Mesothelial cell of epicardium (in vitro differentiated cells): ENCODE results near the gene CDC42BPA. TPM values are rescaled to one million over a fixed set of nuclear protein-coding genes. Genes with fewer than 3 reads are reported as not detected.

ENCODE experiments used
- DNase-seq, 2 experiments: peaks; one replicate each; pipeline ENCODE4 v3.0.0; 2021; ENCODE audit warnings: low spot score in 2 of 2; ENCODE audit not compliant: unreplicated experiment in 2 of 2
- H3K27ac Mint-ChIP-seq: 2 replicates; pipeline ENCODE4 v1.8.0; 2021; ENCODE audit warnings: mixed read lengths
- H3K27me3 Mint-ChIP-seq: 2 replicates; pipeline ENCODE4 v1.8.0; 2021; ENCODE audit warnings: low read depth, mixed read lengths
- H3K36me3 Mint-ChIP-seq: 2 replicates; pipeline ENCODE4 v1.8.0; 2021; ENCODE audit warnings: mixed read lengths
- H3K4me1 Mint-ChIP-seq: 2 replicates; pipeline ENCODE4 v1.8.0; 2021; ENCODE audit warnings: mixed read lengths
- H3K4me3 Mint-ChIP-seq: 2 replicates; pipeline ENCODE4 v1.8.0; 2021; ENCODE audit warnings: mild to moderate bottlenecking, moderate library complexity, mixed read lengths
- H3K9me3 Mint-ChIP-seq: 2 replicates; pipeline ENCODE4 v1.8.0; 2021; ENCODE audit warnings: mixed read lengths
- CTCF ChIP-seq: fragments of 200-600 bp; sonication (generic); IDR thresholded peaks from one replicate; pipeline ENCODE4 v1.5.0; 2021; ENCODE audit warnings: antibody characterized with exemption; ENCODE audit not compliant: unreplicated experiment
- total RNA-seq: library from RNA; stranded (reverse); gene quantifications from 3 replicates; pipeline ENCODE4 v1.2.1, GENCODE V29; 2021

Gene CDC42BPA
- total RNA-seq, 1 donor from 2014 or later = 44.4 TPM

- H3K36me3 Mint-ChIP-seq = peaks cover 15% of the 10 kb centered on the region
- no peak for DNase-seq
Observed at GRCh38 chr1:226985239-226985838, 333.0 kb downstream of the CDC42BPA start.

GRCh38 chr1:226984521-226985238, 333.6 kb downstream of the CDC42BPA start:
- Mint-ChIP-seq H3K27me3 (no peaks in the 10 kb centered on the region), H3K27ac (no peak overlapping the region), H3K36me3 (peaks cover 15% of the 10 kb centered on the region), H3K9me3 (no peaks in the 10 kb centered on the region), H3K4me3 (no peak overlapping the region), H3K4me1 (peaks cover 3% of the 10 kb centered on the region)
- no peak for DNase-seq
- no peak for TF ChIP-seq CTCF

More at GRCh38 chr1:226985239-226985838, 333.0 kb downstream of the CDC42BPA start:
- Mint-ChIP-seq H3K4me1 (peaks cover 9% of the 10 kb centered on the region), H3K27ac (no peak overlapping the region), H3K27me3 (no peaks in the 10 kb centered on the region), H3K9me3 (no peaks in the 10 kb centered on the region), H3K4me3 (no peak overlapping the region)
- no peak for TF ChIP-seq CTCF

GRCh38 chr1:226983992-226984364, 334.3 kb downstream of the CDC42BPA start:
- Mint-ChIP-seq H3K36me3 (peaks cover 15% of the 10 kb centered on the region), H3K4me1 (no peaks in the 10 kb centered on the region), H3K9me3 (no peaks in the 10 kb centered on the region), H3K27ac (no peak overlapping the region), H3K27me3 (no peaks in the 10 kb centered on the region), H3K4me3 (no peak overlapping the region)
- DNase-seq = no peak
- TF ChIP-seq CTCF = no peak

GRCh38 chr1:226983247-226983991, 334.9 kb downstream of the CDC42BPA start:
- H3K4me1 Mint-ChIP-seq = no peaks in the 10 kb centered on the region
- no peak for TF ChIP-seq CTCF
- no peak overlapping the region for H3K27ac Mint-ChIP-seq
- H3K36me3 Mint-ChIP-seq = peaks cover 15% of the 10 kb centered on the region
- DNase-seq = no peak
- no peaks in the 10 kb centered on the region for H3K27me3 Mint-ChIP-seq
- no peaks in the 10 kb centered on the region for H3K9me3 Mint-ChIP-seq
- H3K4me3 Mint-ChIP-seq = no peak overlapping the region

GRCh38 chr1:226982451-226983177, 335.7 kb downstream of the CDC42BPA start:
- H3K9me3 Mint-ChIP-seq = no peaks in the 10 kb centered on the region
- H3K4me1 Mint-ChIP-seq = no peaks in the 10 kb centered on the region
- DNase-seq = no peak
- H3K27me3 Mint-ChIP-seq = no peaks in the 10 kb centered on the region
- no peak for TF ChIP-seq CTCF
- no peak overlapping the region for H3K27ac Mint-ChIP-seq
- H3K36me3 Mint-ChIP-seq = peaks cover 15% of the 10 kb centered on the region
- H3K4me3 Mint-ChIP-seq = no peak overlapping the region
